ENCODE data around the gene SMAGP.

DNA sequence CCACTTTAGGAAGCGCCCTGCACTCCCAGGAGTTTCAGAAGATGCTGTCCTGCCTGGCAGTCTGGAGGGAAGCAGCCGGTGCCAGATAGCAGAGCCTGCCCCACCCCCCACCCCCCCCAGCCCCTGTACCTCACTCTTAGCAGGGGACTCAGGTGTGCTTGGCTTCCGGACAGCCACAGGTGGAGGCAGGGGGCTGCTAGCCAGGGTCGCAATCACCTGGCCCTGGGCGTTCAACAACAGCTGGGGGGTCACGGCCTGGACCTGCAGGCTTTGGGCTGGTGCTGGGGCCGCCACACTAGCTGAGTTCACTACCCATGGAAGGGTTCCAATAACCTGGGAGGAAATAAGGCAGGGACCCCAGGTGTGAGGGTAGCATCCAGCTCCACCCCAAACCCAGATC lies 74.4 kb downstream of the SMAGP start:
- TF ChIP-seq, protein P1, sequence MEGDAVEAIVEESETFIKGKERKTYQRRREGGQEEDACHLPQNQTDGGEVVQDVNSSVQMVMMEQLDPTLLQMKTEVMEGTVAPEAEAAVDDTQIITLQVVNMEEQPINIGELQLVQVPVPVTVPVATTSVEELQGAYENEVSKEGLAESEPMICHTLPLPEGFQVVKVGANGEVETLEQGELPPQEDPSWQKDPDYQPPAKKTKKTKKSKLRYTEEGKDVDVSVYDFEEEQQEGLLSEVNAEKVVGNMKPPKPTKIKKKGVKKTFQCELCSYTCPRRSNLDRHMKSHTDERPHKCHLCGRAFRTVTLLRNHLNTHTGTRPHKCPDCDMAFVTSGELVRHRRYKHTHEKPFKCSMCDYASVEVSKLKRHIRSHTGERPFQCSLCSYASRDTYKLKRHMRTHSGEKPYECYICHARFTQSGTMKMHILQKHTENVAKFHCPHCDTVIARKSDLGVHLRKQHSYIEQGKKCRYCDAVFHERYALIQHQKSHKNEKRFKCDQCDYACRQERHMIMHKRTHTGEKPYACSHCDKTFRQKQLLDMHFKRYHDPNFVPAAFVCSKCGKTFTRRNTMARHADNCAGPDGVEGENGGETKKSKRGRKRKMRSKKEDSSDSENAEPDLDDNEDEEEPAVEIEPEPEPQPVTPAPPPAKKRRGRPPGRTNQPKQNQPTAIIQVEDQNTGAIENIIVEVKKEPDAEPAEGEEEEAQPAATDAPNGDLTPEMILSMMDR (IDR thresholded peaks at IDR 0.05) = no peak
- no peak for TF ChIP-seq POLR2A (IDR thresholded peaks at IDR 0.05)
